AG04450 (cell line): ENCODE results near the gene FAM170B. TPM values are rescaled to one million over a fixed set of nuclear protein-coding genes. Genes with fewer than 3 reads are reported as not detected.

ENCODE experiments used
- CTCF ChIA-PET: fragments of 300-600, 350-600 bp; formaldehyde crosslinking; extraction: SDS; loops from one replicate; lab custom pipeline; 2022; ENCODE audit warnings: antibody characterized with exemption, inconsistent platforms; lab: Charles Lee
- POLR2A ChIA-PET: fragments of 350-600 bp; formaldehyde crosslinking; extraction: SDS; loops from one replicate; lab custom pipeline; 2021; ENCODE audit warnings: antibody characterized with exemption, inconsistent platforms; lab: Yijun Ruan, JAX
- DNase-seq: peaks from one replicate; pipeline ENCODE4 v3.0.0-alpha.2; 2011; ENCODE audit warnings: low read depth, low spot score
- H3K27ac ChIP-seq: one replicate; pipeline ENCODE4 v1.5.1; 2012; ENCODE audit warnings: low read depth, low read length, control low read depth
- H3K27me3 ChIP-seq: one replicate; pipeline ENCODE4 v1.6.0; 2012; ENCODE audit warnings: low read length; ENCODE audit not compliant: control insufficient read depth, insufficient read depth
- H3K4me3 ChIP-seq: 2 replicates; pipeline ENCODE4 v1.5.1; 2011; ENCODE audit warnings: mild to moderate bottlenecking, low read depth, low read length, control low read depth
- H3K9me3 ChIP-seq: 2 replicates; pipeline ENCODE4 v1.5.1; 2012; ENCODE audit warnings: low read length; ENCODE audit not compliant: control insufficient read depth, insufficient read depth
- CTCF ChIP-seq: IDR thresholded peaks from 2 replicates; pipeline ENCODE4 v1.5.1; 2011; ENCODE audit warnings: low read depth, low read length, control low read depth, inconsistent platforms
- polyA plus RNA-seq: library from polyadenylated mRNA; depleted of rRNA; stranded (reverse); fragments of >200 nt; gene quantifications from 2 replicates; pipeline ENCODE4 v1.2.3, GENCODE V29; 2011

Gene FAM170B
- polyA plus RNA-seq, 1 experiment: not detected

- POLR2A ChIA-PET: no interaction called here
- no peak for DNase-seq
- CTCF ChIA-PET: no interaction called here
- H3K27me3 ChIP-seq: no peaks in the 10 kb centered on the region
- no peak overlapping the region for H3K4me3 ChIP-seq
- no peak for TF ChIP-seq CTCF
- no peaks in the 10 kb centered on the region; the same call in 1 of the 2 replicates for H3K9me3 ChIP-seq
- H3K27ac ChIP-seq: no peak overlapping the region
Measured at GRCh38 chr10:49168831-49169500, 35.1 kb upstream of the FAM170B start.

- H3K27me3 ChIP-seq: no peaks in the 10 kb centered on the region
- no peak overlapping the region for H3K27ac ChIP-seq
- ChIA-PET POLR2A (no interaction called here), CTCF (no interaction called here)
- H3K9me3 ChIP-seq: no peaks in the 10 kb centered on the region; the same call in 1 of the 2 replicates
- no peak for TF ChIP-seq CTCF
- H3K4me3 ChIP-seq: no peak overlapping the region
- no peak for DNase-seq
Measured at GRCh38 chr10:49168171-49168540, 34.3 kb upstream of the FAM170B start.

GRCh38 chr10:49167425-49168170 is 33.8 kb upstream of the FAM170B start:
- no peak for DNase-seq
- Histone ChIP-seq H3K4me3 (no peak overlapping the region), H3K9me3 (no peaks in the 10 kb centered on the region; the same call in 1 of the 2 replicates), H3K27me3 (no peaks in the 10 kb centered on the region), H3K27ac (no peak overlapping the region)
- ChIA-PET POLR2A (no interaction called here), CTCF (no interaction called here)
- TF ChIP-seq CTCF: no peak

- Histone ChIP-seq H3K9me3 (no peaks in the 10 kb centered on the region; the same call in 1 of the 2 replicates), H3K27ac (no peak overlapping the region), H3K4me3 (no peak overlapping the region), H3K27me3 (no peaks in the 10 kb centered on the region)
- ChIA-PET CTCF (no interaction called here), POLR2A (no interaction called here)
- no peak for TF ChIP-seq CTCF
- DNase-seq: no peak
Measured at GRCh38 chr10:49166484-49167400, 32.9 kb upstream of the FAM170B start.
